Measurements from ENCODE around the gene RMI2.
"Not testable (repeated sequence)": the region's sequence is repeated elsewhere in the genome, so short reads cannot be mapped to it uniquely, and the experiment has no call there.

RMI2 gene

DNA sequence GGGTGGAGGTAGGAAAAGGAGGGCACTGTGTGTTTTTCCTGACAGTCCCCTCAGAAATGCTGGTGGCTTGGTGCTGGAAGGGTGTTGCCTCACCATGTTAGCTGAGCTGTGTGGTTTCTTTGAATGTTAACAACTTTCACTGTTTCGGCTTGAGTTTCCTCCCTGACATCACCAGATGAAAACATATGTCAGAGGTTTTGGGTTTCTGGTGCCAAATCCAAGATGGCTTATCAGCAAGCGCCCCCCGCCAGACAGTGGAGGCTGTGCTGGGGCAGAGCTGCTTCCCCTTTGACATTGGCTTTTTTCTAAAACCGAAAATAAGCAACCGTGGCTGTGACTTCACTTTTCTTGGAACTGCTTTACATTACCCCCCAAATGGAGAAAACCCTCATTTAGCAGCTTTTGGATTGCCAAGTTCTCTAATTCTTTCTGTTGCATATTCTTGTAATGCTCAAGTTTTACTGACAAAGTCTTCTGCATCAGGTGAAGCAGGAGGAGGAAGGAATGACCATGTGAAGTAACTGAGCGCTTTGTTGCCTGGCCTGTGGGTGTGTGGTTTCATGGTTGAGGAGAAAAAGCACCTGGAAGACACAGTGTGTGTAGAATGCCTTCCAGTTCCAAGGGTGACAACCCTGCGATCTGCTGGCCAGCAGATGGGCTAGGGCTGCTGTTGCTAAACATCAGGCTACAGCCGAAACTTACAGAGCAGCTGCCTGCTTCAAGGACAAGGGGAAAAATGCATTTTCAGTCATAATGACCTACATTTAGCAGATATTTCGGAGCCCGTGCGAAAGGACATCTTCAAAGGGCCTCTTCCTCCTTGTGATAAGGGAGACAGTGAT lies 9.7 kb downstream of the RMI2 start:
- no peak for DNase-seq (ENCODE audit: low read depth, low spot score)

DNA sequence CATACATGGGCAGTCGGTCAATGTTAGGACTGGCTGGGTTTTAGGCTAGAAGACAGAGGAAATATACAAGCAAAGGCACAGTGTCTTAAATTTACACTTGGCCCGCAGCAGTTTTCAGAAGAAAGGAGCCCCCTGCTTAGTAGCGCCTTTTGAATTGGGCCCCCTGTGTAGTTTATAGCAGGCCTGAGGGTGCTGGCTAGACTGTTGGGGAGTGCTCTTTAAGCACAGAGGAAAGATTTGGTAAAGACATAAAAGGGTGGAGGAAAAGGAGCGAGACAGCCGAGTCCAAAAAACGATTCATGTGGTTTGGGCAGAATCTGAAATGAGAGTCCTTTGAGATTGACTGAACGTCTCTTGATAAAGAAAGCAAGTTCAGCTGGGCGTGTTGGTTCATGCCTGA lies 10.6 kb downstream of the RMI2 start:
- no peak for DNase-seq (ENCODE audit: low read depth, low spot score)

DNA sequence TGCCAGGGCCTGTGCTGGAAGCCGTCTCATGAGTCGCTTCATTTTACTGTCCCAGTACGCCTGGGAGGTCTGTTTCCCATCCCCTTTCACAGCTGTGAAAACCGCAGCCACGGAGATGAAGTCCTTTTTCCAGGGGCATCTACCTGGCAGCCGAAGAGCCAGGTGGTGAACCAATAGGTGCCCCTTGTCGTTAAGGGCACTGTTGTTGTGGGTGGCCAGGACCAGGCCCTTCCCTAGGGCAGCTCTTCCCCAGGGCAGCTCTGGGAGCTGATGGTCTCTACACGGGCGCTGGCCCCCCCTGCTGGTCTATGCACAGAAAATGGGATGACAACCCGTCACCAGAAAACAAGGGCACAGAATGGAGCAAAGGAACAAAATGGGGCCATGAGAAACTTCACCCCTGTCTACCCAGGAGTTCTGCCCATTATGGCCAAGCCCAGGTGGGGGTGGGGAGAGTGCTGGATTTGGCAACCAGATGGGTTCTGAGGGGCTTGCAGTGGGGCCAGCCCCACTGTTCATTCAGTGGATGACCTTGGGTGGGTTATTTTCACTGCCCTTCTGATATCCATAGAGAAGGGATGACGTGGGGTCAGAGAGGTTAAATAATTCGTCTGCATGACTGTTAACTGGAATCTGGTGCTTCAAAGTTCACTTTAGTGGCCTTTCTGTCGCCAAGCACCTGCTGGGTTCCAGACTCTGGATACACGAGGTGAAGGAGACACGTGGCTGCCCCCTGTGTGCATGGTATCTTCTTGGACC lies 11.5 kb downstream of the RMI2 start:
- no peak for DNase-seq (ENCODE audit: low read depth, low spot score)

DNA sequence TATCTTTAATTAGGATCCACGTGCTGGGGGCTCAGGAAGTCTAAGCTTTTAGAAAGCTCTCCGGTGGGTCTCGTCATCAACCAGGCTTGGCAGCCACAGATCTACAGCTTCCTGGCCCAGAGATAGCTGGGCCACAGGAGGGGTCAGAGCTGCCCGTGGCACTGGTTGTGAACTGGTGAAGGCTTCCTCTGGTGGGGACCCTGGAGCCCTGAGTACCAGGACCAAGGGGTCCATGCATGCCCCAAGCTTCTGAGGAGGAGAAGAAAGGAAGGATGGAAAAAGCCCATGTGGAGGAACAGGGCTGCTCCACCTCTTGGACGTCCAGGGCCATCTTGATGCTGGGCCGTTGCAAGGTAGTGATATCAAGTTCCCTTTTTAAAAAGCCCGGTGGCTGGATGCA lies 13.3 kb downstream of the RMI2 start:
- no peak for DNase-seq (ENCODE audit: low read depth, low spot score)

DNA sequence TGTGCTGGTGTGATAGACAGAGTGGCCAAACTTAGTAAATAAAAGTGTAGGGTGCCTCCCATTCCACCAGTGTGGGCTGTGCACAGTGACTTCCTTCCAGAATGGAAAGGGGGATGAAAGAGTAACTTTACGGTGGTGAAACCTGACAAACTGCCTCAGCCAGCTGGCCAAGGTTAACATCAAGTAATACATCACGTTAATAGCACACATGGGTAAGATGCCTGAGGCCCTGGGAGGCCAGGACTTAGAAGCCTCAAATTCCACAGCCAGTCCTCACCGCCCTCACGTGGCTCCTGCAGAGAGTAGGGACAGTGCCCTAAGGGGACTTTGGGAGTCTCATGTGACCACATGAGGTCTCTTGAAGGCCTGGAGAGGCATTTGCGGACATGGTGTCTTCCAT lies 14.1 kb downstream of the RMI2 start:
- no peak for DNase-seq (ENCODE audit: low read depth, low spot score)

DNA sequence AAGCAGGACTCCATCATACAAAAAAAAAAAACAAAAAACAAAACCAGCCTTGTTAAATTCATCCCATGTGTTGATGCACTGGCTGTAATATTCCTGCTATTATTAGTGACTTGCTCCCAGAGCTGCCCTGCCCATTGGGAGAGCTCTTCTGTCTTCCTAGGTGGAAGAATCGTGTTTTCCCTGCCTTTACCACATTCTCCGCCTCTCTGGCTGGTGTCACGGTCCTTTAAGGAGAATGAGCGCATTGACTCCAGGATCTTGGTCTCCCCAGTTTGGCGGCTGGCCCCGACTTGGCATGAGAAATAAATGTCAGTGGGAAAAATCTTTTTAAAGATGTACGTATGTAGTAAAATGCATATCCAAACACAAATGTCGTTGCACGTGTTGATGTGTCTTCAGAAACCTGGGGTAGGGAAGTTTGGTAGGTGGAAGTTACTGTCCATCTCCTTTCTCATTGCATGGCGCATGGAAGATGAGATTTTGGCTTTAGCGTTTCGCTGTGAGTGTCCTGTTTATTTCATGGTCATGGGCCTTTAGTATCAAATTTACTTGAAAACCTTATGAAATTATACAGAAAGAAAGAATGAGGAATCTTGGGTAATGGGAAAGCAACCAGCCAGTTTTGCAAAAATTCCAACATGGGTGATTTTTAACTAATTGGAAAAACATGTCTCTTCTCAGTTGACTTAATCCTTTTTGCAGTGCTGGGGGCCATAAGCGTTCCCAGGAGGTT lies 15.5 kb downstream of the RMI2 start:
- DNase-seq (ENCODE audit: low read depth, low spot score): no peak

DNA sequence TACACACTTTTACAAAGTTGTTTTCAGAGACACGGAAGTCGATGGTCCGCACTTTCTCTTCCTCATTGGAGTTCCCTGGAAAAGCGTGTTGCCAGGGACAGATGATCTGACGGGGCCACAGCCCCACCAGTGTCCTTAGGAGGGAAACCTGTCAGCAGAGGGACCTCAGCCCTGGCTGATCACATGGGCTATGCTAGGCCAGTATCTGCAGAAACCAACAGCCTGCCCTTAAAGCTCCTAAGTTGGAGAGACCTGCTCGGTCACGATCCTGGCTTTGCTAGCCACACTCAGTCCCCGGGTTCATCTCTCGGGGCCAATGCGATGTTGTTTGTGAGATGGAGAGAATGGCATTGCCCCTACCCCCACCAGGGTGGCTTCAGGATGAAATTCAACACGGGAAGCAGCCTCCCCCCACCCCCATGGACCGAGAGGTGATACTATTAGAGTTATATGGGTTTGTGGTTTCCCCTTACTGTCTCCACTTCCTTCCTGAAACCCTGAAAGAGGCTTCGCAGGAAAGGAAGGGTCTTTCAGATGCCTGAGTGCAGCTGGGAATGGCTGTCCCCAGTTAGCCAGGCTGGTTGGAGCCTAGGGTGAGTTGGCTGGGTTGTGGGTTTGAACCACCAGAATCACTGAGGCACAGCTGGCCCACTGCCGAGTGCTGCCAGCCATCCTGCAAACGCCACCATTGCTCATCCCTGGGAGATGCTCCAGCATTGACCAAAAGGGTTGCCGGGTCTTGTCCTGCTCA lies 16.6 kb downstream of the RMI2 start:
- no peak for DNase-seq (ENCODE audit: low read depth, low spot score)

DNA sequence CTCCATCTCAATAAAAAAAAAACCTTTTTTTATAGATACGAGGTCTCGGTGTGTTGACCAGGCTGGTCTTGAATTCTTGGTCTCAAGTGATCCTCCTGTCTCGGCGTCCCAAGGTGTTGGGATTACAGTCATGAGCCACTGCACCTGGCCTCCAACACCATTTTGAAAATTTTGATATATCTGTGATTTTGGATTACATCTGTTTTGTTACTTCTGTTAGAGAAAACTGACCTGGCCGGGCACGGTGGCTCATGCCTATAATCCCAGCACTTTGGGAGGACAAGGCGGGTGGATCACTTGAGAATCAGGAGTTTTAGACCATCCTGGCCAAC lies 18.6 kb downstream of the RMI2 start:
- no peak for DNase-seq (ENCODE audit: low read depth, low spot score)

DNA sequence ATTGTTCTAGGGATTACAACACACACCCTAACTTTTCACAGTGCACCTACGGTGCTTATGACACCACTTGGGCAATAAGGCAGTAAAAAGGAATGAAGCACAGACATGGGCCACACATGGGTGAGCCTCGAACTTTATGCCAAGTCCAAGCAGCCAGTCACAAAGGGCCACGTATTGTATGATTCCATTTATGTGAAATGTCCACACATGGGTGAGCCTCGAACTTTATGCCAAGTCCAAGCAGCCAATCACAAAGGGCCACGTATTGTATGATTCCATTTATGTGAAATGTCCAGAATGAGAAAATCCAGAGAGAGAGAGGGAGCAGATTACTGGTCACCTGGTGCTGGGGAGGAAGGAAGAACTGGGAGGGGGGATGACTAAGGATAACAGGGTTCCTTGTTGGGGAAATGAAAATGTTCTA lies 22.2 kb downstream of the RMI2 start:
- no peak for DNase-seq (ENCODE audit: low read depth, low spot score)

DNA sequence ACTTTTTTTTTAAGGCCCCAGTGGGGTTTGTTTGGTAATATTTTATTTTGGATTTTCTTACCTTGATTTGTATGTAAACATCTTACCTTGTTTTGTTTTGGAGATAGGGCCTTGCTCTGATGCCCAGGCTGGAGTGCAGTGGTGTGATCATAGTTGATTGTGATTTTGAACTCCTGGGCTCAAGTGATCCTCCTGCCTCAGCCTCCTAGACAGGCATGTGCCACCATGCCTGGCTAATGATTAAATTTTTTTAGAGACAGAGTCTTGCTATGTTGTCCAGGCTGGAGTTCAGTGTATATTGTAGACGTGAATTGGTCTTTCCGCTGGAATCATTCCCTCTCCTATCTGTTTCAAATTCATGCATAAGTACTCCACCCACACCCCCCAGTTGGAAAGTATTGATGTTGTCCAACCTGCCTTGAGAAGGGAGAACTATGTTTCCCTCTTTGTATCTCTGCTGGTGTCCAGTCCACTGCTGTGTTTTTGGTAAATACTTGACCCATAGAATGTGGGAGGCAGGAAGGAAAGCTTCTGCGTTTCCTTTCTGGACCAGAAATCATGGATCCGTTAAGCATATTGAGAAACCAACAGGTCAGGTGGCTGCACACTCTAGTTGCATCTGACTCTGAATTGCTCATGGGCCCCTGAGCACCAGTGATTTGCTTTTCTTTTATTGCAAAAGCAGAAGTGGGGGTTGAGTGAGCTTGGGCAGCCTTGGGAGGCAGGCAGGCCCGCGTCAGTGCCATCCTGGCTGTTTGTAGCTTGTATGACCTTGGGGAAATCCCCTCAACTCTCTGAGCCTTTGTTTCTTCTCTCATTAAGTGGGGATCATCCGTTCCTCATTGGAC lies 25.0 kb downstream of the RMI2 start:
- DNase-seq (ENCODE audit: low read depth, low spot score): no peak

DNA sequence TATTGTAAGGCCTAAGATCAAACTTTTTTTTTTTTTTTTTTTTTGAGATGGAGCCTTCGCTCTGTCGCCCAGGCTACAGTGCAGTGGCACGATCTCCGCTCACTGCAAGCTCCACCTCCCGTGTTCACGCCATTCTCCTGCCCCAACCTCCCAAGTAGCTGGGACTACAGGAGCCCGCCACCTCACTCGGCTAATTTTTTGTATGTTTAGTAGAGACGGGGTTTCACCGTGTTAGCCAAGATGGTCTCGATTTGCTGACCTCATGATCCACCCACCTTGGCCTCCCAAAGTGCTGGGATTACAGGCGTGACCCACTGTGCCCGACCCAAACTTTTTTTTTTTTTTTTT lies 25.6 kb downstream of the RMI2 start:
- DNase-seq (ENCODE audit: low read depth, low spot score): not testable (repeated sequence)

DNA sequence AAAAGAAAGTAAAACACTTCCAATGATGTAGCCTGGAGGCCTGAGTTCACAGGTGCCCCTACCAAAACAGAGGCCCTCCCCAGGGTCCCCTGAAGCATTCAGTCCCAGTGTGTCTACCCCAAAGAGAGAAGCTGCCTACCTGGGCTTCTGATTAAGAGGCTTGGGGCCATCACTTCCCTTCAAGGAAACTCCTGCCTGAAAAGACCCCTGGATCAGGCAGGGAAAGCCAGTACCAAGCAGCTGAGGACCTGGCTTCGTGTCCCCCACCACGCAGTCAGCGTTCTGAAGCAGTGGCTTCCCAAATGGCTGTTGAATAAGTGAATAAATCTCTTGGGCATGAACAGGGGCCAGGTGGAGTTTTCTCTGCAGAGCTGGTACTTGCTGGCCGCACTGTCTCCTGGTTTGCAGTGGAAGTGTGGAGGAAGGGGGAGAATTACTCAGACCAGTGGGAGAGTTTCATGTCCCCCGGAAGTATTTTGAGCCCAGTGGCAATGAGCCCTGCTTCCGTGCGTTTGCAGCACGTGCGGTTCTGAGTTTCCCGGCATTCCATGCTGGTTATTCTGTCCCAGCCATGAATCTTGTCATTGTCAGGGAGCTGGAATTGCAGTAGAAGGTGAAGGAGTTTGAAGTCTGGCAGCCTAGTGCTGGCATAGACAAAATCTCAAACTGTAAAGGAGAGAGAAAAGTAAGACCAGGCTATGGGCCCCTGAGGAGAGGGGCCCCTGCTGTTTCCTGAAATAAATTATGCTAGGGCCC lies 27.0 kb downstream of the RMI2 start:
- DNase-seq (ENCODE audit: low read depth, low spot score): no peak

DNA sequence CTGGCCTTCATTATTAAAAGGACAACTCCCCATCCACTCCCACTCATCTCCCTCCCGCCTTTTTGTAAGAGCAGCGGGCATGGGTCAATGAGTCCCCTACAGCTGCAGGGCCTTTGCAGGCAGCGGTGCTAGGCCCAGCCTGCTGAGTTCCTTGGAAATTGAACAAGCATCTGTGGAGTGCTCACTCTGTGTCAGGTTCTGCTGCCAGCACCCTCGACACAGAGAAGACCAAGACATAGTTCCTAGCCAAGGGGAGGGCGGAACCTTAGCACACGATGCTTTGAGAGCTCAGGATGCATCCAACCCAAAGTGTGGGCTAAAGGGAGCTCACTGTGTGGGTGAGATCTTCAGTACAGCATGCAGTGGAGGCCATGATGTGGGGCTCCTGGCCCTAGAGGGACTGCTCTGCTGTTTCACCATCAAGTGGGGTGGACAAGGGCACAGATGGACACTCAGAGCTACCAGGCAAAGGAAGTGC lies 27.6 kb downstream of the RMI2 start:
- no peak for DNase-seq (ENCODE audit: low read depth, low spot score)

DNA sequence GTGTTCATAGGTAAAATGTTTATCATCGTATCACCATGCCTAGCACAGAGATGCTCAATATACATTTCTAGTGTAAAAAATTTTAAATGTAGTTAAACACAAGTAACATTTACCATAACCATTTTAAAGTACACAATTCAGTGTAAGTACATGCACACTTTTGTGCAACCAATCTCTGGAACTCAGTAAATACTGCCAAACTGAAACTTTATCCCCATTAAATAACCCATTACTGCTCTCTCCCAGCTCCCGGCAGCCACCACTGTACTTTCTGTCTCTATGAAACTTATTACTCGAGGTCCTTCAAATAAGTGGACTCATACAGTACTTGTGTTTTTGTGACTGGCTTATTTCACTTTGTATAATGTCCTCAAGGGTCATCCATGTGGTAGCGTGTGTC lies 29.0 kb downstream of the RMI2 start:
- no peak for DNase-seq (ENCODE audit: low read depth, low spot score)

DNA sequence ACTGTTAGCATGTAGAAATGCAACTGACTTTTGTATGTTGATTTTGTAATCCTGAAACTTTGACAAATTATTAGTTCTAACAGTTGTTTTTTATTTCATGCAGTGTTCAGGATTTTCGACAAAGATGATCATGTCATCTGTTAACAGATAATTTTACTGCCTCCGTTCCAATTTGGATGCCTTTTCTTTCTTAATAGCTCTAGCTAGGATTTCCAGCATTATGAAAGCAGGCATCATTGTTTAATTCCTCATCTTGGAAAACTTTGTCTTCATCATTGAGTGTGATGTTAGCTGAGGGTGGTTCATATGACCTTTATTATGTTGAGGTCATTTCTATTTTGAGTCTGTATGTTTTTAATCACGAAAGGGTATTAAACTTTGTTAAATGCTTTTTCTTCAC lies 31.9 kb downstream of the RMI2 start:
- DNase-seq (ENCODE audit: low read depth, low spot score): no peak

DNA sequence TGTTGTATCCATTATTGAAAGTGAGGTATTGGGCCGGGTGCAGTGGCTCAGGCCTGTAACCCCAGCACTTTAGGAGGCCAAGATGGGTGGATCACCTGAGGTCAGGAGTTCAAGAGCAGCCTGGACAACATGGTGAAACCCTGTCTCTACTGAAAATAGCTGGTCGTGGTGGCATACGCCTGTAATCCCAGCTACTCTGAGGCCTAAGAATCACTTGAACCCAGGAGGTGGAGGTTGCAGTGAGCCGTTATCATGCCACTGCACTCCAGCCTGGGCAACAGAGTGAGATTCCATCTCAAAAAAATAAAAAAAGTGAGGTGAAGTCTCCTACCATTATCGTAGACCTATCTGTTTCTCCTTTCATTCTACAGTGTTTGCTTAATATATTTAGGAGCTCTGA lies 33.7 kb downstream of the RMI2 start:
- not testable (repeated sequence) for DNase-seq (ENCODE audit: low read depth, low spot score)

DNA sequence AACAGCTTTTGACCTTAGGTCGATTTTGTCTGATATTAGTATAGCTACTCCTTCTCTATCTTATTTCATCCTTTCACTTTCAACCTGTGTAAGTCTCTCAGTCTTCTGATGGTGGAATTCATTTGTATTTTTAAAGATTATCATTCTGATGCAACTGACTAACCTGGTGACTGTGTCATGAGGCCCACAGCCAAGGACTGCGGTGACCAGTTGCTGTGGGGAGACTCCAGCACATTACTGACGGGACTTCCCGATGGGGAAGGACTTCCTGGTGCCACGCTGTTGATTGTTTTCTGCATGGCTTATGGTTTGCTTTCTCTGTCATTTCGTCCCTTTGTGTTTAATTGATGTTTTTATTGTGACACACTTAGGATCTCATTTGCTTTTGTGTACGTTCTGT lies 34.2 kb downstream of the RMI2 start:
- DNase-seq (ENCODE audit: low read depth, low spot score): no peak

DNA sequence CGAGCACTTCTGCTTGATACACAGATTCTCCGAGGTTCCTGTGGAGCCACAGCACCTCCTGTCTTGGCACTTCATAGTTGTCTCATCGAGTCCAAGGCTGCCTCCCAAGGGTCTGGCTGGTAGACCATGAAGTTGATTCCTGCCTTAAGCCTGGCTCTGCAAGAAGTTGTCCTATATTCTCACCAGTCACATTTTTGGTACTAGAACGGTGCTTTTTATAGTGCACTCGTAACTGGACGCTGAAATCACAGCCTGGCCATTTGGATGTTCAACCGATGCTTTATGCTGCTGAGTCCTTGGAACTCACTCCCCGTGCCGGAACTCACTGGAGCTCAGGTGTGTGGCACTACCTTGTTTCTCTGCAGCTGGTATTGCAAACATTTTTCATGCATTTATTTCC lies 35.6 kb downstream of the RMI2 start:
- DNase-seq (ENCODE audit: low read depth, low spot score): no peak

DNA sequence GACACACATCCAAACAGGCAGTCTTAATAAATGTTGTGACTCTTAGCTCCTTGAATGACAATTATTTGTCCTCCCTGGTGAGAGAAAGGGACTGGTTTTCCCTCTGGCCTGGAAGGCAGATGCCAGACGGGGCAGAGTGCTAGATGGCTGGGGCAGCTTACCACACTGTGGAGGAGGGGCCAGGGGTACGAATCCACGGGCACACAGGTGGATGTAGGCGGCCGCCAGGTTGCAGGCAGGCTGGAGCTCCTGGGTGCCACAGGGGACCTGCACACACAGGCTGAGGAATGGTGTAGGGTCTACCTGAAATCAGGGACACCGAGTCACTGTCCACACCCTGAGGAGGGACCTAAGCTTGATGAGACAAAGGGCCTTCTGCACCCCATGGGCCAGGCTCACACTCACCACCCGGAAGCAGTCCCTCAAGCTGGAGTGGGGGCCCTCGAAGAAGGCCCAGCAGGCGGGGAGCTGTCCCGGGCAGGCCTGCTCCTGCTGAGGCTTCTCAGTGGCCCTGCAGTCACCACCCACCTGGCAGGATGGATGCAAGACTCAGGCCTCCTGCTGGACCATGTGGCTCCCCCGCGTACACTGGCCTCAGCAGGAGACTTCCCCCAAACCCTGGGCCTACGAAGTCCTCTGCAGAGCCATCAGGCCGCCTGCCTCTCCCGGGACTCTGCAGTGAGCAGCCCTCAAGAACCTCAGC lies 38.4 kb downstream of the RMI2 start:
- no peak for DNase-seq (ENCODE audit: low read depth, low spot score)
